Ascending aorta (tissue), 2 donors: ENCODE data around the gene COQ10A. TPM values are rescaled to one million over a fixed set of nuclear protein-coding genes. Genes with fewer than 3 reads are reported as not detected.

Experiments used
- DNase-seq, 2 donors: peaks; one replicate each; pipeline ENCODE4 v3.0.0-alpha.2; 2019; ENCODE audit warnings: low spot score in 2 of 2
- H3K27ac ChIP-seq, 2 donors: fragments of 200-600 bp; sonication (generic); one replicate each; pipeline ENCODE4 v1.5.1; 2016 to 2017; ENCODE audit warnings: mild to moderate bottlenecking in 1 of 2
- H3K27me3 ChIP-seq: fragments of 200-600 bp; sonication (generic); one replicate; pipeline ENCODE4 v1.5.1; 2017
- H3K36me3 ChIP-seq, 2 donors: fragments of 200-600 bp; sonication (generic); one replicate each; pipeline ENCODE4 v1.5.1; 2016
- H3K4me1 ChIP-seq, 2 donors: fragments of 200-600 bp; sonication (generic); one replicate each; pipeline ENCODE4 v1.5.1; 2016 to 2017; ENCODE audit warnings: mild to moderate bottlenecking in 1 of 2
- H3K4me3 ChIP-seq, 2 donors: fragments of 200-600 bp; sonication (generic); one replicate each; pipeline ENCODE4 v1.5.1; 2016 to 2017; ENCODE audit warnings: mild to moderate bottlenecking in 1 of 2
- H3K9me3 ChIP-seq, 2 donors: fragments of 200-600 bp; sonication (generic); one replicate each; pipeline ENCODE4 v1.5.1; 2016
- CTCF ChIP-seq, 3 experiments: fragments of 200-600 bp in 2 of 3; fragments of 450-650 bp in 1 of 3; sonication (generic) in 2 of 3; IDR thresholded peaks; one replicate each; pipeline ENCODE4 v1.5.1; 2016 to 2019; ENCODE audit warnings: antibody characterized with exemption in 3 of 3, mild to moderate bottlenecking in 1 of 3, moderate library complexity in 1 of 3
- intact Hi-C: fragments of 100-400 bp; cut with DNase I; formaldehyde crosslinking; loops from one replicate; pipeline ENCODE4 v1.15.1; 2023
- total RNA-seq: library from RNA; depleted of rRNA; stranded (reverse); fragments of >200 nt; gene quantifications from one replicate; pipeline ENCODE4 v1.1.0, GENCODE V29; 2016

Gene COQ10A
- total RNA-seq, 1 donor from 2014 or later = 4.8 TPM

DNA sequence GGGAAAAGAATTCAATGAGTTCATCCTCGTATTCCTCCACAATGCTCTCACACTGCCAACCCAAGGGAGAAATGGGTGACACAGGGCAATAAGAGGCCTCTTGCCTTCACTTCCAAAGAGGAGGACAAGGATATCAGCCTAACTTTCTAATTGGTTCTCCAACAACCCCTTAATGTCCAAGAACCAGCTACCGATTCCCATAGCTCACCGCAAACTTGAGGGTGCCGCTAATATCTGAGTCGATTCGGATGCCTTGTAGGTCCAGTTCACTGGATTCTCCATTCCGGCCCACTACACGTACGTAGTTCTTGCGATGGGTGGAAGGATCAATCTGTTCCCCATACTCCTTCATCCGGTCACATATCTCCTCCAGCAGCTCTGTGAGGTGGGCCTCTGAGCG, 44.3 kb downstream of the COQ10A start:
- H3K4me1 ChIP-seq = peaks cover 7 to 10% of the 10 kb centered on the region in 2 donors
- no peak for DNase-seq
- H3K27me3 ChIP-seq = no peaks in the 10 kb centered on the region
- no peak overlapping the region for H3K27ac ChIP-seq
- H3K9me3 ChIP-seq = no peaks in the 10 kb centered on the region
- TF ChIP-seq CTCF (IDR thresholded peaks at IDR 0.05) = no peak
- intact Hi-C loops = no loop called here
- no peak overlapping the region for H3K4me3 ChIP-seq
- H3K36me3 ChIP-seq = peaks cover 41 to 44% of the 10 kb centered on the region in 2 donors

DNA sequence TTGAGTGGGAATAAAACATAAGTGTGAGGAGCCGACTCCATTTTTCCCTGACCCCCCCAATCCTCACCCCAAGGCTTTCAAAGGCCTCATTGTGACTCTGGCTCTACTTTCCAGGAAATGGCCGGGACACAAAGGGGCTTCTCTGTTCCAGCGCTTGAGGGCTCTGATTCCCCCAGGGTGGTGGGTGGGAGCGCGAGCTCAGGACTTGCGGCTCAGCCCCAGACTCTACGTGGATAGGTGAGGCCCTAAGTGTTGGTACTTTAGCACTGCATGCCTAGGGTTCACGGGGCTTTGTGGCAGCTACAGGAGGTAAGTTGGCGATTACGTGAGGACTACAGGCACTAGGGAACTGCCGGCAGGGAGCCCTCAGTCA, 48.5 kb downstream of the COQ10A start:
- Histone ChIP-seq H3K4me3 (peak overlapping the region; percentile 74 to 79), H3K36me3 (peaks cover 31 to 32% of the 10 kb centered on the region in 2 donors), H3K27me3 (no peaks in the 10 kb centered on the region), H3K9me3 (no peaks in the 10 kb centered on the region), H3K27ac (peak overlapping the region; percentile 80 to 91), H3K4me1 (peaks cover 7 to 10% of the 10 kb centered on the region in 2 donors)
- DNase-seq = no peak
- TF ChIP-seq CTCF (IDR thresholded peaks at IDR 0.05) = no peak
- intact Hi-C loops = loop anchor here (5.0 kb wide), 2 partner anchors 47 to 198 kb away; partner anchors contain the start of genes APOF, RPL41, STAT2 and ZC3H10

- intact Hi-C loops = loop anchor here (1.0 to 5.0 kb wide), 5 partner anchors 16 to 199 kb away; partner anchors contain the start of genes APOF, CS, PAN2 and RPL41
- Histone ChIP-seq H3K4me3 (peak within 1 kb of the TSS; percentile 74 to 79), H3K36me3 (peaks cover 26 to 28% of the 10 kb centered on the region in 2 donors), H3K9me3 (no peaks in the 10 kb centered on the region), H3K27me3 (no peaks in the 10 kb centered on the region), H3K4me1 (peaks cover 7 to 10% of the 10 kb centered on the region in 2 donors), H3K27ac (peak within 1 kb of the TSS; percentile 80 to 91)
- DNase-seq = peak; percentile 90 to 98
- peak in 2 of 3 experiments; percentile 6 to 16 for TF ChIP-seq CTCF (IDR thresholded peaks at IDR 0.05)
Measured at GRCh38 chr12:56315622-56316473, 49.1 kb downstream of the COQ10A start, which contains the start of gene CNPY2. TSS of gene CNPY2 (minus strand) at chr12:56315988. CDS start at chr12:56315217, 771 bp downstream.

DNA sequence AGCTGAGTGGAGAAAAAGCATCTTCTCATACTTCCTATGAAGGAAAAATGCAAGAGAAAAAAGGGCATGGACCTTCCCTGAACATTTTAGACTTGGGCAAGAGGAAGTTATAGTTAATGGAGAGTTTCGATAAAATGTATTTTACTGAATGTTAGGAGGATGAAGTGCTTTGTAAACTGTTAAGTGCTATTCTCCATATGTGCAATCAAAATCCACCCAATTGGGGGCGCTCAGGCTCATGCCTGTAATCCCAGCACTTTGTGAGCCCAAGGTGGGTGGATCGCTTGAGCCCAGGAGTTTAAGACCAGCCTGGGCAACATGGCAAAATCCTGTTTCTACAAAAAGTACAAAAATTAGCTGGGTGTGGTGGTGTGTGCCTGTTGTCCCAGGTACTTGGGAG, 50.9 kb downstream of the COQ10A start:
- intact Hi-C loops = loop anchor here (5.0 kb wide), 2 partner anchors 45 to 200 kb away; partner anchors contain the start of genes APOF, RPL41, STAT2 and ZC3H10
- TF ChIP-seq CTCF (IDR thresholded peaks at IDR 0.05) = no peak
- H3K27me3 ChIP-seq = no peaks in the 10 kb centered on the region

More for the DNA sequence above, 50.9 kb downstream of the COQ10A start:
- Histone ChIP-seq H3K9me3 (no peaks in the 10 kb centered on the region), H3K36me3 (peaks cover 31 to 35% of the 10 kb centered on the region in 2 donors), H3K4me3 (no peak overlapping the region), H3K27ac (no peak overlapping the region), H3K4me1 (peaks cover 7 to 10% of the 10 kb centered on the region in 2 donors)
- DNase-seq = no peak

Other genes starting within 250 kb of the COQ10A start
- gene IKZF4, start 245.9 kb upstream of the COQ10A start, total RNA-seq = 1.6 TPM
- 877 TPM for gene RPS26, start 225.0 kb upstream of the COQ10A start, total RNA-seq
- 3.2 TPM for gene ERBB3, start 186.8 kb upstream of the COQ10A start, total RNA-seq
- 101 TPM for gene PA2G4, start 162.4 kb upstream of the COQ10A start, total RNA-seq
- 1,819 TPM for gene RPL41, start 150.3 kb upstream of the COQ10A start, total RNA-seq
- 11.1 TPM for gene ZC3H10, start 148.7 kb upstream of the COQ10A start, total RNA-seq
- 119 TPM for gene ESYT1, start 138.7 kb upstream of the COQ10A start, total RNA-seq
- 53.6 TPM for gene MYL6B, start 114.4 kb upstream of the COQ10A start, total RNA-seq
- 1,476 TPM for gene MYL6, start 108.6 kb upstream of the COQ10A start, total RNA-seq
- 53.9 TPM for gene SMARCC2, start 77.5 kb upstream of the COQ10A start, total RNA-seq
- gene RNF41, start 45.0 kb upstream of the COQ10A start, total RNA-seq = 50.3 TPM
- 2.8 TPM for gene NABP2, start 42.6 kb upstream of the COQ10A start, total RNA-seq
- gene SLC39A5, start 36.9 kb upstream of the COQ10A start, total RNA-seq = not detected
- gene ANKRD52, start 8.6 kb upstream of the COQ10A start, total RNA-seq = 17.5 TPM
- 55.2 TPM for gene CS, start 33.4 kb downstream of the COQ10A start, total RNA-seq
- 34.6 TPM for gene CNPY2, start 49.0 kb downstream of the COQ10A start, total RNA-seq
- gene PAN2, start 67.1 kb downstream of the COQ10A start, total RNA-seq = 45.3 TPM
- not detected for gene IL23A, start 71.9 kb downstream of the COQ10A start, total RNA-seq
- gene STAT2, start 93.2 kb downstream of the COQ10A start, total RNA-seq = 246 TPM
- not detected for gene APOF, start 95.9 kb downstream of the COQ10A start, total RNA-seq
- gene TIMELESS, start 182.5 kb downstream of the COQ10A start, total RNA-seq = 2.0 TPM
- gene MIP, start 187.7 kb downstream of the COQ10A start, total RNA-seq = not detected
- 0.43 TPM for gene SPRYD4, start 201.6 kb downstream of the COQ10A start, total RNA-seq
- gene GLS2, start 221.2 kb downstream of the COQ10A start, total RNA-seq = not detected